ENCODE measurements around the gene ESYT2. TPM values are rescaled to one million over a fixed set of nuclear protein-coding genes. Genes with fewer than 3 reads are reported as not detected.
"Not testable (repeated sequence)": the region's sequence is repeated elsewhere in the genome, so short reads cannot be mapped to it uniquely, and the experiment has no call there.

Gene ESYT2
- total RNA-seq (2021) (33.3 and 37.5 TPM in 2 replicates), Bru-seq, nascent RNA (percentile 77 among the genes with signal in this experiment), BruChase-seq, experiment 1, labeled RNA remaining after a 2-hour chase (percentile 84 among the genes with signal in this experiment), BruChase-seq, experiment 2, labeled RNA remaining after a 6-hour chase (percentile 82 among the genes with signal in this experiment)
- long read RNA-seq, full-length matches to known transcripts, result 60 of 75 reads
- long read RNA-seq, partial matches to known transcripts, result 8 of 75 reads
- long read RNA-seq, other reads (novel, unspliced or antisense), result 7 of 75 reads

GRCh38 chr7:158829342-158830210 lies at the start of gene ESYT2:
Gene ESYT2 (minus strand): TSS chr7:158829509. CDS start chr7:158829418, 91 bp downstream.
- Histone ChIP-seq H3K4me3 (ENCODE audit: low read depth, low read length, poor library complexity, severe bottlenecking) (peak within 1 kb of the TSS; percentile 86), H3K4me1 (ENCODE audit: insufficient read depth, low read length, poor library complexity, severe bottlenecking) (peaks cover 16% of the 10 kb centered on the region), H3K9me3 (ENCODE audit: low read depth, low read length, poor library complexity, severe bottlenecking) (no peaks in the 10 kb centered on the region), H3K27me3 (replicated peaks; ENCODE audit: insufficient read depth, low read depth, low read length, poor library complexity) (no peaks in the 10 kb centered on the region), H3K27ac (ENCODE audit: low read depth, low read length, poor library complexity, severe bottlenecking) (peak within 1 kb of the TSS; percentile 96), H3K36me3 (ENCODE audit: insufficient read depth, low read length, poor library complexity, severe bottlenecking) (no peaks in the 10 kb centered on the region)
- POLR2A ChIA-PET (ENCODE audit: low non-redundant PET), result no interaction called here
- DNase-seq (ENCODE audit: low spot score), result peak; percentile 98
- TF ChIP-seq CTCF (conservative IDR thresholded peaks at IDR 0.05; ENCODE audit: low read depth, low read length), result no peak
- no peak for TF ChIP-seq EZH2 (IDR thresholded peaks at IDR 0.05; ENCODE audit: borderline replicate concordance, low read depth, low read length, poor library complexity, severe bottlenecking)
- CTCF ChIA-PET, result interaction anchor here (0.6 kb wide), 1 partner anchor 34 kb away, joined by 3 read pairs; no protein-coding TSS in a partner anchor
- intact Hi-C loops (cut with micrococcal nuclease; ENCODE audit: unreplicated experiment), result loop anchor here (1.0 to 2.0 kb wide), 2 partner anchors 27 to 125 kb away; partner anchors contain the start of genes DYNC2I1 and NCAPG2
- TSS peak; percentile 91 for BruUV-seq (replicated peaks)

- H3K4me1 ChIP-seq (ENCODE audit: insufficient read depth, low read length, poor library complexity, severe bottlenecking); H3K27ac ChIP-seq (ENCODE audit: low read depth, low read length, poor library complexity, severe bottlenecking); H3K27me3 ChIP-seq (replicated peaks; ENCODE audit: insufficient read depth, low read depth, low read length, poor library complexity); H3K4me3 ChIP-seq (ENCODE audit: low read depth, low read length, poor library complexity, severe bottlenecking); CTCF ChIA-PET; BruUV-seq (replicated peaks); H3K9me3 ChIP-seq (ENCODE audit: low read depth, low read length, poor library complexity, severe bottlenecking); intact Hi-C loops (cut with micrococcal nuclease; ENCODE audit: unreplicated experiment); DNase-seq (ENCODE audit: low spot score): not testable (repeated sequence)
- POLR2A ChIA-PET (ENCODE audit: low non-redundant PET), result interaction anchor here (0.7 kb wide), 1 partner anchor 56 kb away, joined by 4 read pairs; no protein-coding TSS in a partner anchor
- peaks cover 17% of the 10 kb centered on the region for H3K36me3 ChIP-seq (ENCODE audit: insufficient read depth, low read length, poor library complexity, severe bottlenecking)
Measured at GRCh38 chr7:158878151-158879079, 49.1 kb upstream of the ESYT2 start.

GRCh38 chr7:158876984-158877383 lies 47.7 kb upstream of the ESYT2 start:
- Histone ChIP-seq H3K9me3 (ENCODE audit: low read depth, low read length, poor library complexity, severe bottlenecking) (no peaks in the 10 kb centered on the region), H3K27me3 (replicated peaks; ENCODE audit: insufficient read depth, low read depth, low read length, poor library complexity) (no peaks in the 10 kb centered on the region), H3K4me1 (ENCODE audit: insufficient read depth, low read length, poor library complexity, severe bottlenecking) (no peaks in the 10 kb centered on the region), H3K27ac (ENCODE audit: low read depth, low read length, poor library complexity, severe bottlenecking) (no peak overlapping the region), H3K4me3 (ENCODE audit: low read depth, low read length, poor library complexity, severe bottlenecking) (no peak overlapping the region), H3K36me3 (ENCODE audit: insufficient read depth, low read length, poor library complexity, severe bottlenecking) (peaks cover 18% of the 10 kb centered on the region)
- intact Hi-C loops (cut with micrococcal nuclease; ENCODE audit: unreplicated experiment), result no loop called here
- TF ChIP-seq EZH2 (IDR thresholded peaks at IDR 0.05; ENCODE audit: borderline replicate concordance, low read depth, low read length, poor library complexity, severe bottlenecking) (no peak), CTCF (conservative IDR thresholded peaks at IDR 0.05; ENCODE audit: low read depth, low read length) (no peak)
- BruUV-seq (replicated peaks), result no TSS peak
- CTCF ChIA-PET, result no interaction called here
- POLR2A ChIA-PET (ENCODE audit: low non-redundant PET), result no interaction called here
- no peak for DNase-seq (ENCODE audit: low spot score)

Data from A673 (cell line).